K562 treated with DMSO at 1 percent for 12 hours (cell line): ENCODE results near the gene ADPRHL1. TPM values are rescaled to one million over a fixed set of nuclear protein-coding genes. Genes with fewer than 3 reads are reported as not detected.

Source experiments
- total RNA-seq: library from RNA; unstranded; fragments of 300-600 nt; gene quantifications from 2 replicates; pipeline ENCODE4 v1.2.3, GENCODE V29; 2022; ENCODE audit not compliant: insufficient read depth

The ADPRHL1 gene
- 0.49 and 2.8 TPM in 2 replicates for total RNA-seq

DNA sequence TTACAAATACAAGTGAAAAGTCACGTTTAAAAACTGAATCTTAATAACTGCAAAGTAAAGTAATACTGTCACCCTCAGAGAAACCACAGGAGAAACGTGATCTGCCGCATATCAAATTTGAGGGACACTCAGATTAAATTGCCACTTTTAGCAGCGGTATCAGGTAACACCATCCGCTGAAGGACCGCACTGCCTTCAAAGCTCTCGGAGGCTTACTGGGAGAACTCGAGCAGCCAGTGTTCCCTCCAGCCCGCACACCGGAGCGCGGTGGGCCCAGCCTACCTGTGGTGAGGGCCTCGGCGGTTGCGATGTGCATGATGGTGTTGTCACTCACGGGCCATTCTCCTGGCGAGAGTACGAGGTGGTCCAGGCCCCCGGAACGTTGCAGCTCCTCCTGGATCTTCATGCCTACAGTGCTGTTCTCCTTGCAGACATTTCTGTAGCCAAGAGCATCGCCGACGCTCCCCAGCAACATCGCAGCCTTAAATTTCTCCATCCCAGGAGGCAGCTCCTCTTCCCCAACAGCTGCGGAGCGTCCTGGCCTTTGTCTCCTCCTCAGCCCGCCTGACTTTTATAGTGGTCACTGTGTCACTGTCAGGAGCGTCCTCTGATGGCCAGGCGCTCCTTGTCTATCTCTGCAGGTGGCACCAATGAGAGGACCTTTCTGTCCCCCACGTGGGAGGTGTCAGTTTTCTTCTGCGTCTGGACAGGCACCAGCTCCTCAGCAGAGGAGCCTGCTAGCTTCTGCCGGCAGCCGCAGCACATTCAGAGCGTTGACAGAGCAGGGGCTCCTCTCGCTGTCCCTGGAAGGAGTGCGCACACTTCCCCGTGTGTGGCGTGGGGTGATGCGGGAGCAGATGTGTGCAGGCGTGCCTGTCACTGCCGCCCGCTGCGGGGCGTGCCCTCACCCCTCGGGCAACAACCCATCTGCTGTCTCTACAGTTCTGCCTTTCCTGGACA lies at the start of gene ADPRHL1:
ADPRHL1 (minus strand) TSS at position 547 of the 960 bp plus-strand sequence; CDS start at position 496, 51 bp downstream.

DNA sequence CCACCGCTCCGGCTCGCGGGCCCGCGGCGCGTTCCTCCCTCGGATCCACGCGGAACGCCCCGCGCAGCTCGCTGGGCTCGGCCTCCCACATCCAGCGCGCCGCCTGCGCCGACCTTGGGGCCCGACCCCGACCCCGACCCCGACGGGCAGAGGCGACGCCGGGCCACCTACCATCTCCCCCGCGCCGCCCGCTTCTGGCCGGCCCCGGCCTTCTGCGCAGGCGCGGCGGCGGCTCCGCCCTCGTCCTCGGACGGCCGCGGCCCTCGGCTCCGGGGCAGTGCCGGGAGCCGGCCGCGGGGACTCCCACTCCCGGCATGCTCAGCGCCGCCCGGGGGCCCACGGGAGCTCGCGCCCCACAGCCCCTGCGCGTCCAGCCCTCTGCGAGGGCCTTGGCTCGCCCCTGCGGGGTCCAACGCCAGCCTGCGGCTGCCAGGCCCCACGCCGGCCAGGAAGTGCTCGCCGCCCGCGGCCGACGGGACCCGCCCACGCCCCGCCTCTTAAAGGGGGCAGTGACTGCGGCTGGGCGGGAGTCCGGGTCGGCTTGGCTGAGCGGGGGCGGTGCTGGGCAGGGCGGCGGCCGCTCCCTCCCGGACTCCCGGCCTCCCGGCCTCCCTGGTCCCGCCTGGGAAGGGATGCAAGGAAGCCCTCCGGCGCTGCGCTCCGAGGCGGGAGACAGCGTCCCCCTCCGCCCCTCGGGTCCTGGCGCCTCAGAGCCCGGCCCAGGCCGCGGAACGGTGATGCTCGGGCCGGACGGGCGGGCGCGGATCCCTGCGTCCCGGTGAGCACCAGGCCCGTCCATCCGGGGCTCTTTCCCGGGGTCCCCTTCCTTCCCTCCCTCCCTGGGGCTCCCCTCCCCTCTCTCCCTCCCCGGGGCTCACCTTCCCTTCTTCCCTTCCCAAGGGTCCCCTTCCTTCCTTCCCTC lies 37.5 kb upstream of the ADPRHL1 start, which contains the start of gene DCUN1D2:
DCUN1D2 (minus strand) TSS at position 216 of the 922 bp plus-strand sequence; CDS start at position 174, 42 bp downstream.

Other genes starting within 250 kb of the ADPRHL1 start
- 23.9 and 32.6 TPM in 2 replicates for gene PCID2, start 244.8 kb downstream of the ADPRHL1 start, total RNA-seq
- 17.1 and 46.8 TPM in 2 replicates for gene CUL4A, start 243.9 kb downstream of the ADPRHL1 start, total RNA-seq
- gene LAMP1, start 156.2 kb downstream of the ADPRHL1 start, total RNA-seq, result 39.9 and 74.5 TPM in 2 replicates
- 13.9 and 16.4 TPM in 2 replicates for gene GRTP1, start 89.4 kb downstream of the ADPRHL1 start, total RNA-seq
- gene DCUN1D2, start 37.2 kb upstream of the ADPRHL1 start, total RNA-seq, result 5.6 and 17.3 TPM in 2 replicates
- 47.9 and 90.4 TPM in 2 replicates for gene TFDP1, start 131.3 kb upstream of the ADPRHL1 start, total RNA-seq
- gene ATP4B, start 204.7 kb upstream of the ADPRHL1 start, total RNA-seq, result not detected in 2 replicates
- gene GRK1, start 213.7 kb upstream of the ADPRHL1 start, total RNA-seq, result not detected in 2 replicates